ENCODE measurements around the gene GPATCH8. TPM values are rescaled to one million over a fixed set of nuclear protein-coding genes. Genes with fewer than 3 reads are reported as not detected.

GPATCH8 gene
- polyA plus RNA-seq, 1 experiment: 13.7 TPM

- Histone ChIP-seq H3K4me3 (ENCODE audit: low read depth, low read length) (no peak overlapping the region), H3K27me3 (ENCODE audit: control insufficient read depth, insufficient read depth, low read length) (no peaks in the 10 kb centered on the region), H3K36me3 (ENCODE audit: control insufficient read depth, insufficient read depth, low read length) (peaks cover 1% of the 10 kb centered on the region)
- ChIA-PET CTCF (no interaction called here), POLR2A (no interaction called here)
- DNase-seq (ENCODE audit: low read depth): no peak
- no peak for TF ChIP-seq CTCF (IDR thresholded peaks at IDR 0.05; ENCODE audit: insufficient read depth, low read depth, low read length)
These were observed 51.4 kb downstream of the GPATCH8 start for GRCh38 chr17:44451832-44452231.

- no peaks in the 10 kb centered on the region for H3K27me3 ChIP-seq (ENCODE audit: control insufficient read depth, insufficient read depth, low read length)
- ChIA-PET CTCF (interaction anchor here (1.2 kb wide), 1 partner anchor 28 kb away, joined by 3 read pairs; no protein-coding TSS in a partner anchor), POLR2A (no interaction called here)
- no peak overlapping the region for H3K4me3 ChIP-seq (ENCODE audit: low read depth, low read length)
- no peak for DNase-seq (ENCODE audit: low read depth)
- TF ChIP-seq CTCF (IDR thresholded peaks at IDR 0.05; ENCODE audit: insufficient read depth, low read depth, low read length): no peak
- peaks cover 1% of the 10 kb centered on the region for H3K36me3 ChIP-seq (ENCODE audit: control insufficient read depth, insufficient read depth, low read length)
These were observed 52.1 kb downstream of the GPATCH8 start for GRCh38 chr17:44451016-44451627.

GRCh38 chr17:44448412-44448811 lies 54.8 kb downstream of the GPATCH8 start:
- no peak for DNase-seq (ENCODE audit: low read depth)
- peaks cover under 1% of the 10 kb centered on the region; the same call in 1 of the 2 replicates for H3K36me3 ChIP-seq (ENCODE audit: control insufficient read depth, insufficient read depth, low read length)
- H3K27me3 ChIP-seq (ENCODE audit: control insufficient read depth, insufficient read depth, low read length): no peaks in the 10 kb centered on the region
- ChIA-PET POLR2A (no interaction called here), CTCF (interaction anchor here (0.8 to 1.3 kb wide), 3 partner anchors 10 to 45 kb away, joined by 3 to 5 read pairs (median 4); no protein-coding TSS in a partner anchor)
- TF ChIP-seq CTCF (IDR thresholded peaks at IDR 0.05; ENCODE audit: insufficient read depth, low read depth, low read length): no peak
- no peak overlapping the region for H3K4me3 ChIP-seq (ENCODE audit: low read depth, low read length)

- POLR2A ChIA-PET: no interaction called here
- Histone ChIP-seq H3K36me3 (ENCODE audit: control insufficient read depth, insufficient read depth, low read length) (no peaks in the 10 kb centered on the region), H3K27me3 (ENCODE audit: control insufficient read depth, insufficient read depth, low read length) (no peaks in the 10 kb centered on the region), H3K4me3 (ENCODE audit: low read depth, low read length) (no peak overlapping the region)
- no peak for DNase-seq (ENCODE audit: low read depth)
- no peak for TF ChIP-seq CTCF (IDR thresholded peaks at IDR 0.05; ENCODE audit: insufficient read depth, low read depth, low read length)
- CTCF ChIA-PET: no interaction called here
These were observed 58.5 kb downstream of the GPATCH8 start for GRCh38 chr17:44444735-44445105.

GRCh38 chr17:44442806-44443205 lies 60.4 kb downstream of the GPATCH8 start:
- Histone ChIP-seq H3K36me3 (ENCODE audit: control insufficient read depth, insufficient read depth, low read length) (no peaks in the 10 kb centered on the region), H3K4me3 (ENCODE audit: low read depth, low read length) (no peak overlapping the region), H3K27me3 (ENCODE audit: control insufficient read depth, insufficient read depth, low read length) (no peaks in the 10 kb centered on the region)
- POLR2A ChIA-PET: no interaction called here
- no peak for DNase-seq (ENCODE audit: low read depth)
- CTCF ChIA-PET: no interaction called here
- TF ChIP-seq CTCF (IDR thresholded peaks at IDR 0.05; ENCODE audit: insufficient read depth, low read depth, low read length): no peak

All from BJ (cell line).